Natural killer cell (primary cell): ENCODE data around the gene ABCC4. TPM values are rescaled to one million over a fixed set of nuclear protein-coding genes. Genes with fewer than 3 reads are reported as not detected.
"Not testable (repeated sequence)": the region's sequence is repeated elsewhere in the genome, so short reads cannot be mapped to it uniquely, and the experiment has no call there.

Experiments used
- ATAC-seq, 3 donors: fragments of 150-1000 bp in 2 of 3; fragments of 200-7000 bp in 1 of 3; cut with Tn5 transposase; 1 replicate in 1 of 3; 2 replicates in 2 of 3; pipeline ENCODE4 v1.10.0; 2021; ENCODE audit warnings: mild to moderate bottlenecking in 2 of 3, moderate library complexity in 2 of 3
- DNase-seq, 2 donors: peaks; one replicate each; pipeline versions ENCODE4 v3.0.0 to v3.0.0-alpha.2; 2013 to 2021; ENCODE audit warnings: mixed read lengths in 1 of 2
- H3K27ac ChIP-seq: one replicate; pipeline ENCODE4 v1.5.1; 2013; ENCODE audit warnings: mild to moderate bottlenecking, low read length
- H3K27me3 ChIP-seq: one replicate; pipeline ENCODE4 v1.6.1; 2013; ENCODE audit warnings: low read length; ENCODE audit not compliant: control insufficient read depth, insufficient read depth
- H3K36me3 ChIP-seq: one replicate; pipeline ENCODE4 v1.6.1; 2013; ENCODE audit warnings: low read length; ENCODE audit not compliant: control insufficient read depth, insufficient read depth
- H3K4me1 ChIP-seq: one replicate; pipeline ENCODE4 v1.6.1; 2013; ENCODE audit warnings: low read length; ENCODE audit not compliant: control insufficient read depth, insufficient read depth
- H3K4me3 ChIP-seq: one replicate; pipeline ENCODE4 v1.5.1; 2013; ENCODE audit warnings: low read length
- H3K9me3 ChIP-seq: one replicate; pipeline ENCODE4 v1.6.1; 2013; ENCODE audit warnings: low read length; ENCODE audit not compliant: control insufficient read depth, insufficient read depth
- H3K27ac Mint-ChIP-seq, 2 donors: one replicate each; pipeline ENCODE4 v1.8.0; 2022; ENCODE audit warnings: mild to moderate bottlenecking in 2 of 2, mixed read lengths in 2 of 2, moderate library complexity in 1 of 2
- H3K27me3 Mint-ChIP-seq, 2 donors: one replicate each; pipeline ENCODE4 v1.8.0; 2022; ENCODE audit warnings: low read depth in 2 of 2, mixed read lengths in 2 of 2
- H3K36me3 Mint-ChIP-seq: one replicate; pipeline ENCODE4 v1.8.0; 2022; ENCODE audit warnings: mixed read lengths
- H3K4me1 Mint-ChIP-seq, 2 donors: one replicate each; pipeline ENCODE4 v1.8.0; 2022; ENCODE audit warnings: mixed read lengths in 2 of 2
- H3K4me3 Mint-ChIP-seq: one replicate; pipeline ENCODE4 v1.8.0; 2022; ENCODE audit warnings: mild to moderate bottlenecking, moderate library complexity, mixed read lengths
- H3K9me3 Mint-ChIP-seq, 2 donors: one replicate each; pipeline ENCODE4 v1.8.0; 2022; ENCODE audit warnings: mixed read lengths in 2 of 2
- CTCF ChIP-seq: fragments of 200-600 bp; IDR thresholded peaks from one replicate; pipeline ENCODE4 v1.8.0; 2022; ENCODE audit warnings: antibody characterized with exemption
- WGBS: methylation state at CpG from one replicate; pipeline ENCODE4 v1.1.7; 2013; ENCODE audit warnings: missing lambda C conversion rate; ENCODE audit not compliant: insufficient coverage; 5-methylcytosine and 5-hydroxymethylcytosine counted together
- intact Hi-C: fragments of 100-400 bp; cut with micrococcal nuclease; formaldehyde crosslinking; loops from one replicate; pipeline ENCODE4 v1.14.2; 2022
- total RNA-seq, 4 donors: library from RNA; stranded (reverse); fragments of 120-200 nt in 1 of 4; gene quantifications; one replicate each; pipeline versions ENCODE4 v1.2.3 to v1.2.4, GENCODE V29; 2013 to 2022

The ABCC4 gene
- total RNA-seq, 3 donors from 2014 or later (not counting 1 experiment from before 2014, with no cell fraction given): 4.8 to 10.3 (median 6.5) TPM

GRCh38 chr13:95197548-95197947, 103.7 kb downstream of the ABCC4 start:
- H3K9me3 Mint-ChIP-seq: no peaks in the 10 kb centered on the region
- Histone ChIP-seq H3K27ac (no peak overlapping the region), H3K4me3 (no peak overlapping the region), H3K27me3 (no peaks in the 10 kb centered on the region), H3K4me1 (no peaks in the 10 kb centered on the region), H3K36me3 (no peaks in the 10 kb centered on the region), H3K9me3 (no peaks in the 10 kb centered on the region)
- H3K4me3 Mint-ChIP-seq: no peak overlapping the region
- H3K27me3 Mint-ChIP-seq: no peaks in the 10 kb centered on the region
- H3K4me1 Mint-ChIP-seq: no peaks in the 10 kb centered on the region
- DNase-seq (no peak), ATAC-seq (no peak)
- no peaks in the 10 kb centered on the region for H3K36me3 Mint-ChIP-seq
- H3K27ac Mint-ChIP-seq: no peak overlapping the region
- WGBS: 91% methylated on average over 2 of the region's 4 CpGs
- intact Hi-C loops: no loop called here
- no peak for TF ChIP-seq CTCF

- intact Hi-C loops: no loop called here
- 93% methylated on average over 6 of the region's 6 CpGs for WGBS
- H3K36me3 Mint-ChIP-seq: no peaks in the 10 kb centered on the region
- Histone ChIP-seq H3K36me3 (no peaks in the 10 kb centered on the region), H3K4me3 (no peak overlapping the region), H3K4me1 (no peaks in the 10 kb centered on the region), H3K27me3 (no peaks in the 10 kb centered on the region), H3K27ac (no peak overlapping the region), H3K9me3 (no peaks in the 10 kb centered on the region)
- no peaks in the 10 kb centered on the region for H3K9me3 Mint-ChIP-seq
- H3K27me3 Mint-ChIP-seq: no peaks in the 10 kb centered on the region
- TF ChIP-seq CTCF: no peak
- ATAC-seq (no peak), DNase-seq (no peak)
- no peak overlapping the region for H3K4me3 Mint-ChIP-seq
- H3K27ac Mint-ChIP-seq: no peak overlapping the region
- H3K4me1 Mint-ChIP-seq: no peaks in the 10 kb centered on the region
Measured at GRCh38 chr13:95195146-95195545, 106.1 kb downstream of the ABCC4 start.

GRCh38 chr13:95193509-95194230, 107.6 kb downstream of the ABCC4 start:
- H3K4me1 ChIP-seq: no peaks in the 10 kb centered on the region
- Mint-ChIP-seq H3K9me3 (no peaks in the 10 kb centered on the region), H3K27me3 (no peaks in the 10 kb centered on the region), H3K4me1 (peaks cover 5 to 6% of the 10 kb centered on the region in 2 donors), H3K36me3 (no peaks in the 10 kb centered on the region), H3K4me3 (no peak overlapping the region), H3K27ac (no peak overlapping the region)
- no peak for TF ChIP-seq CTCF
- intact Hi-C loops: no loop called here
- no peaks in the 10 kb centered on the region for H3K9me3 ChIP-seq
- no peaks in the 10 kb centered on the region for H3K27me3 ChIP-seq
- DNase-seq (no peak), ATAC-seq (no peak)
- no peak overlapping the region for H3K27ac ChIP-seq
- no peaks in the 10 kb centered on the region for H3K36me3 ChIP-seq
- no peak overlapping the region for H3K4me3 ChIP-seq
- WGBS: 89% methylated on average over 13 of the region's 13 CpGs

GRCh38 chr13:95192998-95193397, 108.3 kb downstream of the ABCC4 start:
- Mint-ChIP-seq H3K36me3 (no peaks in the 10 kb centered on the region), H3K4me1 (peaks cover 5 to 6% of the 10 kb centered on the region in 2 donors), H3K9me3 (no peaks in the 10 kb centered on the region), H3K27me3 (no peaks in the 10 kb centered on the region), H3K4me3 (no peak overlapping the region), H3K27ac (no peak overlapping the region)
- Histone ChIP-seq H3K4me1 (no peaks in the 10 kb centered on the region), H3K36me3 (no peaks in the 10 kb centered on the region), H3K9me3 (no peaks in the 10 kb centered on the region), H3K27ac (no peak overlapping the region), H3K4me3 (no peak overlapping the region), H3K27me3 (no peaks in the 10 kb centered on the region)
- intact Hi-C loops: no loop called here
- WGBS: 87% methylated on average over 7 of the region's 7 CpGs
- no peak for DNase-seq
- ATAC-seq: no peak
- no peak for TF ChIP-seq CTCF

DNA sequence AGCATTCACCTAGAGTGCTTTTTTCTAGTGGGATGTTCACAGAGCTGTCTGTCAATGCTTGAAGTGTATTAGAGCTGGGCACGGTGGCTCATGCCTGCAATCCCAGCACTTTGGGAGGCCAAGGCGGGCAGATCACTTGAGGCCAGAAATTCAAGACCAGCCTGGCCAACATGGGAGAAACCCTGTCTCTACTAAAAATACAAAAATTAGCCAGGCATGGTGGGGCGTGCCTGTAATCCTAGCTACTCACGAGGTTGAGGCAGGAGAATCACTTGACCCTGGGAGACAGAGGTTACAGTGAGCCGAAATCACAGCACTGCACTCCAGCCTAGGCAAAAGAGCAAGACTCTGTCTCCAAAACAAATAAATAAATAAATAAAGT, 108.7 kb downstream of the ABCC4 start:
- H3K27me3 Mint-ChIP-seq, H3K4me1 ChIP-seq, H3K36me3 ChIP-seq, H3K27ac ChIP-seq, ATAC-seq, H3K27ac Mint-ChIP-seq, H3K4me3 ChIP-seq, H3K36me3 Mint-ChIP-seq, intact Hi-C loops, H3K4me1 Mint-ChIP-seq, H3K27me3 ChIP-seq, H3K4me3 Mint-ChIP-seq, H3K9me3 ChIP-seq, H3K9me3 Mint-ChIP-seq, DNase-seq: not testable (repeated sequence)
- WGBS: 93% methylated on average over 5 of the region's 5 CpGs
